HG03565 (cell line): Measurements from ENCODE around the gene PGP.

Experiments
- ATAC-seq: cut with Tn5 transposase; IDR thresholded peaks from one replicate; pipeline ENCODE4 v1.9.1; 2021; ENCODE audit warnings: mild to moderate bottlenecking, moderate library complexity; ENCODE audit not compliant: unreplicated experiment

PGP gene

DNA sequence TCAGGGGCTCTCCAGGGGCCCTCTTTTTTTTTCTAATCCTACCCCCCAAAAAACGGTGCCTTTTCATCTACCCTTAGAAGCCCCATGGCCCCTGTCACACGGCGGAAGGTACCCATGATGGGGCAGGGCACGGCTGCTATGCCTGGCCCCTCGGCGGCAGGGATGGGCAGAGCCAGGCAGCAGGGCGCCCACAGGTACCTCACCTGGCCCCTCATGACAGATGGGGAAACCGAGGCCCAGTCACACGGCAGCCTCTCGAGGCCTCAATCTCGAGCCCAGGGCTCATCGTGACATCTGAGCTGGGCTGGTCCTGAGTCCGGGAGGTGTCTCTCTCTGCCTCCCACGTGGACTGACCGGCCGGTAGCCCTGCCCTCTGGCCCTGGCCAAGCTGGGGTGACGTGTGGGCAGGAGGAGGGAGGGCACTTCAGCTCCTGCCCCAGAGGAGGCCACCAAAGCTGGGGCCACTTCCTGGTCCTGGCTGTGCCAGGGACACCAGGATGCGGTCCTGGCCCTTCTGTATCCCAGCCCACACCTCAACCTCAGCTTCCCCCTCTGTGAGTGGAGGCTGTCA lies 47.5 kb downstream of the PGP start:
- ATAC-seq, result no peak

DNA sequence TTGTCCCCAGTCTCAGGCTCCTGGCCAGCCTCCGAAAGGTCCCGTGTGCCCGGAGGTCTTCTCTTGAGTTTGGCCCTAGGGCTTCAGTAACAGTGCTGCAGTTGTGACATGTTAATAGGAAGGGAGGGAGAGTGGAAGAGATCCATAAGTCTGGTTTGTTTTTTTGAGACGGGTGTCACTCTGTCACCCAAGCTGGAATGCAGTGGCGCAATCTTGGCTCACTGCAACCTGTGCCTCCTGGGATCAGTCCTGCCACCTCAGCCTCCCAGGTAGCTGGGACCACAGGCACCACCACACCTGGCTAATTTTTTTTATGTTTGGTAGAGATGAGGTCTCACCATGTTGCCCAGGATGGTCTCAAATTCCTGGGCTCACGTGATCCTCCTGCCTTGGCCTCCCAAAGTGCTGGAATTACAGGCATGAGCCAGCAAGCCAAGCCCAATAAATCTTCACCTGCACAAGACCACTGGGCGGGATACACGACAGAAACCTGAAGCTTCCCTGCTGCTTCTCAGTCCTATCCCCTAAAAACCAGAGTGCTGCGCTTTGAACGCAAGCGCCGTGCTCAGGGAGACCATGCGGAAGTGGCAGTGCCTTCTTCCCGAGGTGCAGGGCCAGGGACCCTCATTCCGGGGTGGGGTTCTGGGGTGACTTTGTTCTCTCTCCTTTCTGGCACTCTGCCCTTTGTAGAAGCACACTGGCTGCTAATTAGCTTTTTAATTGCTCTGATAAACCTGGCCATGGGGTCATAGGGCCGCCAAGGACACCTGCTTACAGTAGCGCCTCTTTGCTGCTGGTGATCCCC lies 48.2 kb downstream of the PGP start:
- no peak for ATAC-seq

DNA sequence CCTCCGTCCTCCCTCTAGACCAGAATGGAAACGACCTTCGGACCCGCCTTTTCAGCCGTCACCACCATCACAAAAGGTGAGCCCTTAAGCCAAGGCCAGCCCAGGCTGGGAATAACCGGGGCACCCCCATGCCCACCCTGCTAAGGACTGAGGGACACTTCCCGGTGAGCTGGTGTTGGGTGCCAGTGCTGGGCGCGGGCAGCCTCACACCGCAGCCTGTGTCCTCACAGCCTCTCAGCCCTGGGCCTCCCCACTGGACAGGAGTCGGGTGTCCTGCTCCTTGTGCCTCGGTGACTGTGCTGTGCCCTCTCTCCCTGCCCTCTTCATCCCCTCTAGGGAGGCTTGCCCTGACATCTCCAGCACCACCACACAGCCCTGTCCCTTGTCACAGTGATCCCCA lies 48.8 kb downstream of the PGP start:
- no peak for ATAC-seq

GRCh38 chr16:2163211-2163881 lies 51.3 kb downstream of the PGP start:
- no peak for ATAC-seq

DNA sequence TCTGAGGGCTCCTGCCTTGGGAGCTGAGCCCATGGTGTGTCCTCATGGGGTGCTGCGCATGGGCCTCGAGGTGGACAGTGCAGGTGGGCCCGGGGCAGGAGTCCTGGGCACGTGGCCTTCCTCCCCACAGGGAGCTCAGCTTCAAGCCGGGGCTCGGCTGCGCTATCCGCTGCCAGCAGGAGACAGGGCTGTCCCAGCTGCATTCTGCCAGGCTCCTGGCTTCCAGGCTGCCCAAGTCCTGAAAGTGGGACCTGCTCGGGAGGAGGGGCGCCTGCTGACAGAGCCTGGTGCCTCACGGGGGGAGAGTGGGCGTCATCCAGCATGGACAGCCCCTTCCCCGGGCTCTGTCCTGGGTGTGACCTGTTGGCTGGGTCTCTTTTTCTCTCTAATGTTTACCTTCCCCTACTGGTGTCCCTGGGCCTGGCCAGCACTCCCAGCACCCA lies 51.9 kb downstream of the PGP start:
- ATAC-seq, result no peak

DNA sequence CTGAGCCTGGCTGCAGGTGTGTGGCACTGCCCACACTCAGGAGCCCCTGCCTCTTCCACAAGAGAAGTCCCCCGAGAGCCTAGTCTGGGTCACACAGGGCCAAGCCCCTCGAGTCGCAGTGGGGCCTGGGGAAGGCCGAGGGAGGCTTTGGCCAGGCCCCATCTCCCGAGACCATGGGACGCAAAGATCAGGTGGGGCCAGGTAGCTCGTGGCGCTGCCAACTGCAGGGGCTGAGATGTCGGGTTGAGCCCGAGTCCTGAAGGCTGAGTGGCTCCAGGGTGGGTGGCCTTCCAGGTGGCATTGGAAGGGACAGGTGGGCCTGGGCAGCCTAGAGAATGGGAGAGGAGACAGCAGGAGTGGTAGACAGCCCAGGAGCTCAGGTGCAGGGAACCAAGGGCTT lies 52.7 kb downstream of the PGP start:
- ATAC-seq, result no peak
